CD4-positive, alpha-beta T cell treated with Interleukin-21 for 1 hour (primary cell): ENCODE results near the gene PDE4A.

Source experiments
- DNase-seq: peaks from one replicate; pipeline ENCODE4 v3.0.0-alpha.2; 2020

The PDE4A gene

DNA sequence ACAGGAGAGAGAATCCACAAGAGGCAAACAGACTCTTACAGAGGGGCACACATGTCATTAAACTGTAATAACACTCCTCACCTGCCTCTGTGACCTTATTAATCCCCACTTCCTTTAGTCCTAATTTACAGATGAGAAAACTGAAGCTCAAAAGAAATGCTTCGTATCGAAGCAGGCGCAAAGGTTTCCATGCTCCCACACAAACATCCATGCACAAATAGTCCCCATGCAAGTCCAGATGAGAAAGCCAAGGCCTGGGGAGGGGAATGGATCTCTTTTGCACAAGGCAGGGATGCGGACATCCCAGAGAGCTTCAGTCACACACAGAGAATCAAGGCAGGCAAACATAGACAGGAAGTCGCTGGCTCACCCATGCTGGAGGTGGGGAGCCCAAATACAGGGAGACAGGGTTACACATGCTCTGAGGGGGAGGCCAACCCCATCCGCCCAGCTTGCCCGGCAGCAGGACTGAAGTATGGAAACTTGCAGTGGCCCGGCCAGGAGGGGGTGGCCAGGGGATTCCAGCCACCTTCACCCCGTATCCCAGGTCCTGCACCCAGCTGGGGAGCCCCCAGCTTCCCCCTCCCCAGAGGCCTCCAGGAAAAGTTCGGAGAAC, 96.4 kb downstream of the PDE4A start:
- DNase-seq: no peak

DNA sequence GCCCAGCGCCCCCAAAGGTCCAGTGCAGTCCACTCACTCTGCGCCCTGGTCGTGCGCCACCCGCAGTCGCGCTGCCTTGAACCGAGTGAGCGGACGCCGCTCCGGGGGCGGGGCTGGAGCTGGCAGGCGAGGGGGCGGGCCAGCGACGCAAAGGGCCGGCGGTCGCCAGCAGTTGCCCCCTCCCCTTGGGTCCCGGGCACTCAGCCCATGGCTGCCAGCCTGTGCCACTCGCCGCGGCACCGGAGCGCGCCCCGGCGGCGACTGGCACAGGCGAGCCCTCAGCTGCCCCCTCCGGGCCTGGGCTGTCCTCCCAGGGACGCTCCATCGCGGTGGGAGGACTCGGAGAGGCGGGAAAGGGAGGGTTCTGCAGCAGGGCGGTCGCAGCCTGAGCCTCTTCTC, 97.0 kb downstream of the PDE4A start, which contains the start of gene S1PR5:
TSS of gene S1PR5 (minus strand) at position 87 of the 399 bp plus-strand sequence. CDS start 2,436 bp downstream, outside the sequence.
- peak; percentile 36 for DNase-seq

DNA sequence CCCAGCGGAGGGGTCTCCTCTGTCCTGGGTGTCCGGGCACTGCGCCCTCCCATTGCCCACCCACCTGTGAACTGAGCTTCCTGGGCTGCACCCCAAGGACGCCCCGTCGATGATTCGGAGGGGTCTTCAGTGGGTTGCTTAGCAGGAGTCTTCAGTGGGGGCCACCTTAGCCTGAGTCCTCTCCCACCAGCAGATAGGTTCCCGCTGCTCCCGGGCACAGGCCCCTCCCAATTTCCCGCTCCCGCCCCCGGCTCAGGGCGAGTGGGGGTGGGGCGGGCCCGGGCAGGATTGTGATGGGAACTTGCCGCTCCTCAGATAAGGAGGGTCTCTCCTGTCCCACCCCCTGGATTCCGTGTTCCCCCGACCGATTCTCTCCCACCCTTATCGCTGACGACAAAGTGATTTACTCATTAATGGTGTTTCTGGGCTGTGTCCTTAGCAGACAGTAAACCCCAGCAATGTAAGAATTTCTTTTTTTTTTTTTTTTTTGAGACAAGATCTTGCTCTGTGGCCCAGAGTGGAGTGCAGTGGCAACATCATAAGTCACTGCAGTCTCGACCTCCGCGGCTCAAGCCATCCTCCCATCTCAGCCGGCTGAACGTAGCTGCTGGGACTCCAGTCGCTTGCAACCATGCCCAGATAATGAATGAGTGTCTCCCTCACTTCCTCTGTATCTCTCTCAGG, 97.6 kb downstream of the PDE4A start:
- DNase-seq: no peak

DNA sequence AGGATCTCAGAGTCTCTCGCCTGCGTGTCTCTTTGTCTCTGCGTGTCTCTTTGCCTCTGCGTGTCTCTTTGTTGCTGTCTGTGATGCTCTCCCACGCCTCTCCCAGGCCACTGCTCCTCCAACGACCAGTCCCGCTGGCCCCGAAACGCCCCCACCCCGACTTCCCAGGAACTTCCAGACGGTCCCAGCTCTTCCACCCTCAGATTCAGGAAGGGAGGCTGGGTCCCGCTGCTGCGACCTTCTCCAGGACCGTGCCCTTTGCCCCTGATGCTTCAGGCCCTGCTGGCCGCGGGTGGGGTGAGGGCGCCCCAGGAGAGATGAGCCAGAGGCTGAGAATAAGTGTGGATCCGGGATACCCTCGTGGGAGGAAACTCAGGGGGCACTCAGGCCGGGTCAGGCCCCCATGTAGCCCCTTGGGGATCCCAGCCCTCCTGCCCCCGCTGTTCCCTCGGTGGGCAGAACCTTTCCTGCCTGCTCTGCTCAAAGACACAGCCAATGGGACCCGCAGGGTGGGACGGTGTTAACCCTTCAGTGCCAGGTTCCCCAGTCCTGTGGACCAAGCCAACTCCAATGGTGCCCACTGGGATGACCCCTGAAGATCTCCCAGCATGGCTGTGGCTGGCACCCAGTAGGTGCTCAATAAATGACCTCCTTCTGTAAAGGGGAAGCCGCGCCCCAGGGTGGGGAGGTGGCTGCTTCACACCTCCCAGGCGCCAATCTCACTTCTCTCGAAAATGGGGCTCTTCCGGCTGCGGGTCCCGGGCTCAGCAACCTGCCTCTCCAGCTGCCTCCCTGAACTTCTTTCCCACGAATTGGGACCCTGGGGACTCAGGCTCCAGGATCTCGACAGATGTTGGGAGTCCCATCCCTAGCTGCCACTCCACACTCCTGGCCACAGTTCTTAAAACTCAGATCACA, 98.4 kb downstream of the PDE4A start:
- peak; percentile 43 for DNase-seq
